Activated CD4-positive, alpha-beta T cell treated with anti-CD3 and anti-CD28 coated beads for 1 hour (primary cell): ENCODE measurements around the gene MEX3D.
"Not testable (repeated sequence)": the region's sequence is repeated elsewhere in the genome, so short reads cannot be mapped to it uniquely, and the experiment has no call there.

Experiments used
- DNase-seq: peaks from one replicate; pipeline ENCODE4 v3.0.0-alpha.2; 2020

MEX3D gene

DNA sequence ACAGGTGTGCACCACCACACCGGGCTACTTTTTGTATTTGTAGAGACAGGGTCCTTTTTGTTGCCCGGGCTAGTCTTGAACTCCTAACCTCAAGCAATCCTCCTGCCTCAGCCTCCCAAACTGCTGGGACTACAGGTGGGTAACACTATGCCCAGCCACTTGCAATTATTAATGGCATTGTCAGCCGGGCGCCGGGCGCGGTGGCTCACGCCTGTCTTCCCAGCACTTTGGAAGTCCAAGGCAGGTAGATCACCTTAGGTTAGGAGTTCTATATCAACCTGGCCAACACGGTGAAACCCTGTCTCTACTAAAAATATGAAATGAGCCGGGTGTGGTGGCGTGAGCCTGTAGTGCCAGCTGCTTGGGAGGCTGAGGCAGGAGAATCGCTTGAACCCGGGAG lies 2.7 kb upstream of the MEX3D start:
- no peak for DNase-seq

DNA sequence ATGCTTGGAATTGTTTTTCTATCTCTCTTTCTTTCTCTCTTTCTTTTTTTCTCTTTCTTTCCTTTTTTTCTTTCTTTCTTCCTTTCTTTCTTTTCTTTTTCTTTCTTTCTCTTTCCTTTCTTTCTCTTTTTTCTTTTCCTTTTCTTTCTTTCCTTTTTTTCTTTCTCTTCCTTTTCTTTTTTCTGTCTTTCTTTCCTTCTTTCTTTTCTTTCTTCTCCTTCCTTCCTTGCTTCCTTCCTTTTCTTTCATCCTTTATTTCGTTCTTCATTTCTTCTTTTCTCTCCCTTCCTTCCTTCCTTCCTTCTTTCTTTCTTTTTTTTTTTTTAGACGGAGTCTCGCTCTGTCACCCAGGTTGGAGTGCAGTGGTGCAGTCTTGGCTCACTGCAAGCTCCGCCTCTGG lies 1.9 kb upstream of the MEX3D start:
- DNase-seq: no peak

DNA sequence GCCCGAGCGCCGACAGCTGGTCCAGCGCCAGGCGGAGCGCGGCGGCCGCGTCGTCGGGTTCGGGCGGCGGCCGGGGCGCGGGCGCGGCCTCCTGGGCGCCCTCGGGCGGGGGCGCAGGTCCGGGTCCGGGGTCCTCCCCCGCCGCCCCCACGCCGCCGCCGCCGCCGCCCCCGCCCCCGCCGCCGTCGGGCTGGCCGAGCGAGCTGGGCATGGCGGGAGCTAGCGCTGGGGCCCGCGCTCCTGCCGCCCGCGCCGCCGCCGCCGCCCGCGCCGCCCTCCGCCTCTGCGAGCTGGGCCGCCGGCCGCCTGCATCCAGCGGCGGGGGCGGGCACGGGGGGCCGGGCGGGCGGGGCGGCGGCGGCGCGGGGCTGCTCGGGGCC lies 287 bp downstream of the MEX3D start:
- DNase-seq: no peak

DNA sequence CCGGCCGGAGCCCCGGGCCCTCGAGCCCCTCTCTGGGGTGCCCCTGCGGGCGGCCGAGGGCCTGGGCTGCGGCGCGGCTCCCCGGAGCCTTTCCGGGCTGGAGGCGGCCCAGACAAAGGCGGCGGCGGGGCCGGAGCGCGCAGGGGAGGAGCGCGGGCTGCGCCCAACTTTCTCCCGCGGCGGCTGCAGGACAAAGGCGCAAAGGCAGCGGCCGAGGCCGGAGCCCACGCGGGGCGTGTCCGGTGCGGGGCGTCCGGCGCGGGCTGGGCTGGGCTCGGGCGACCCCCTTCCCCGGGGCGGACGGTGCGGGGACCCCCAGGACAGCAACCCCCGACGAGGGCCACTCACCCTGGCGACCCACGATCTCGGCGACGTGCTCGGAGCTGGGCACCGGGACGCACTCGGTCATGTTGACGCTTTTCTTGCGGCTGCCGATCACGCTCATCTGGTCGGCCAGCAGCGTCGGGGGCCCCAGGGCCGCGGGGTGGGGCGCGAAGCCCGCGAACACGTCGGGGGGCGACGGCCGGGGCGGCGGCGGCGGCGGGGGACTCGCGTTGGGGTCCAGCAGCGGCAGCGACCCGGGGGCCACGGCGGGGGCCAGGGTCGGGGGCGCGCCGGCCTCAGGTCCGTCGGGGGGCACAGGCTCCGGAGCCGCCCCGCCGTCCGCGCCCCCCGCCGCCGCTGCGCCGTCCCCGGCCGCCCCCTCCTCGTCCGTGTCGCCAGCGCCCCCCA lies 843 bp downstream of the MEX3D start:
- no peak for DNase-seq

DNA sequence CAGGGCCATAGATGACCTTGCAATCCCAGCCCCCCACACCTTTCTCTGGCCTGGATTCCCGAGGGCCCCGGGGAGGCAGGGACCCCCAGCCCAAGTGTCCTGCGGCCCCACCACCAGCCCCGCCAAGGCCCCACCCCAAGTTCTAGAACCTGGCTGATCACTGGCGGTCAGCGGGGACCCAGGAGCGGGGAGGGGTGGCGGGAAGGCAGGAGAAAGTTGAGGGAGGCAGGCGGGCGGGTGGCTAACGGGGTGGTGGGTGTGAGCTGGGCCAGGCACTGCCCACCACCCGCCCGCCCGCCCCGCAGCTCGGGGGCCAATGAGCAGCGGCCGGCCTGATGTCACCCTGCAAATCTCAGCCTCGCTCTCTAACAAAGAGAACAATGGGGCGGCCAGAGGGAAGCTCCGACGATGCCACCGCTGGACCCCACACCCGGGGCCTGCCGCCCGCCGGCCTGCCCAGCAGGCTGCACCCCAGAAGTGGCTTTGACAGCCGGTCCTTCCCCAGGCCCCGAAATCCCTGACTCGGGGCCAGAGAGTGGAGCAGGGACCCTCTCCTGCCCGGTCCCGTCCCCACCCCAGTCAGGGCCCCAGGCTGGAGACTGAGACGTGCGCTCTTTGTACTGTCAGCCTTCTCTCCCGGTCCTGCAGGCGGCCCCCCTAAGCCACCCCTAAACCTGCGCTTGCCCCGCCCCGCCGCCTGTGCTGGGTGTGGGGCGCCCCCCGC lies 1.6 kb downstream of the MEX3D start:
- no peak for DNase-seq

DNA sequence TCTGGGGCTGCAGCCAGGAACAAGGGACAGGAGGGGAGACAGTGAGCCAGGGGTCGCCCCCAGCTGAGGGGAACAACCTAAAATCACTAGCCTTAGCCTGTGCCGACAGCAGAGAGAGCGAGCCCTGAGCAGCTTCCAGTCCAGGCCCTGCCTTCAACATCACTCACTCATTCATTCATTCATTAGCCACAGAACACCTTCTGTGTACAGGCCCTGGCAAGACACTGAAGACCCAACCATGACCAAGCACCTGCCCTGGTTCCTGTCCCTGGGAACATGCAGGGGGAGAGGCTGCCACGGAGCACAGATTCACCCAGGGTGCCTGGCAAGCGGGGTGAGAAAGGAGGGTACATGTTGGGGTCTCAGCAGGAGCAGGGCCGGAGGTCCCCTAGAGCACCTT lies 4.9 kb downstream of the MEX3D start:
- no peak for DNase-seq

DNA sequence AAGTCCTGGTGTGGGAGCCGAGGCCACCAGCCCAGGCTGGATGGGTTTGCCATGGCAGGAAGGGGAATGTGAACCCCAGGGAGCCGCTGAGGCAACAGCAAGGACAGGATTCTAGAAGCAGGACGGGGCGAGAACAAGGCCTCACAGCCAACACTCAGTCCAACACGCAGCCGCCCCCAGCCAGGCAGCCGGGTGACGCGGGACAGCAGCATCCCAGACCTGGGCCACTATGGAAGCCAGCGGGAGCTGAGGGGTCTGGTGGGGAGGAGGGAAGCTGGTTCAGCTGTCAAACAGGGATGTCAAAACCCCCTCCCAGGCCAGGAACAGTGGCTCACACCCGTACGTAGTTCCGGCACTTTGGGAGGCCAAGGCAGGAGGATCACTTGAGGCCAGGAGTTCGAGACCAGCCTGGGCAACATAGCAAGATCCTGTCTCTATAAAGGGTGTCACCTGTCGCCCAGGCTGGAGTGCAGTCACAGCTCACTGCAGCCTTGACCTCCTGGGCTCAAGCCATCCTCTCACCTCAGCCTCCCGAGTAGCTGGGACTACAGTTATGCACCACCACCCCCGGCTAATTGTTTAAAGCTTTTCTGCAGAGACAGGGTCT lies 6.8 kb downstream of the MEX3D start:
- DNase-seq: no peak

DNA sequence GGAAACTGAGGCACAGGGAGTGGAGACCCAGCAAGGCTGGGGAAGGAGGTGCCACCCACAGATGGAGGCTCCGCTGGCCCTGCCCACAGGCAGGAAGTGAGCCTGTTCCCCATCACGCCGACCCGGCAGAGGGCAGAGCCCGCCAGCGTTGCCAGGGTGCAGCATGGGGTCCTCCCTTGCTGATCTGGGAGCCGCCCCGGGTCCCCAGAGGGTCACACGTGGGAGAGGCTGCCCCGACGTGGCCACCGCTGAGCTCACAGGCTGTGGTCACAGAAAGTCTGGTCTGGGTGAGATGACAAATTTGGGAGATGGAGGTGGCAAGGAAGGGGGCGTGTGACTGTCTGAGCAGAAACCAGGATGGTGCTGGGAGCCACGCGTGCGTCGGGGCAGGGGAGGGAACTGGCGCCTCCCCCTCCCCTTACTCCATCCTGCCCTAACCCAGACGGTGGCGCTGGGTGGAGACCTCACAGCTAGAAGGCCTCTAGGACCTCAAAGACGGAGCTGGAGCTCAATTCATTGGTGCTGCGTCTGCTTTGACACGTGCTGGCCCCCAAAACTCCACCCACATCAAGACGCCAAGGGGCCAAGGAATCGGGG lies 7.7 kb downstream of the MEX3D start:
- no peak for DNase-seq

DNA sequence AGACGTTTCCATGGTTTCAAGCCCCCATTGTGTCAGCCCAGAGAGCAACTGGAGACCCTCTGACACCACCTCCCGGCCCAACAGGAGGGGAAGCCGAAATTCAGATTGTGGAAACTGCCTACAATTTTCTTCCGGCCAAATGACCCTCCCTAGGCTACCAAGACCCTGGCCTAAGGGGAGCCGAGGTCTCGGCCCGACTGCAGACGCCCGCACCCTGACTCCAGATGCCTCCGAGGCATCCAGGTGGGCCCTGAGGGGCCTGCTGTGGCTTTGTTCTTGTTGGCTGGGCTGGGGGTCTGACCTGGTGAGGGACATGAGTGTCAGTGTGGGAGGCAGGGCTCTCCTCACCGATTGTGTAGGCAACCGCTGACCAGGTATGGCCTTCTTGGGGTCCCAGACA lies 9.6 kb downstream of the MEX3D start:
- no peak for DNase-seq

DNA sequence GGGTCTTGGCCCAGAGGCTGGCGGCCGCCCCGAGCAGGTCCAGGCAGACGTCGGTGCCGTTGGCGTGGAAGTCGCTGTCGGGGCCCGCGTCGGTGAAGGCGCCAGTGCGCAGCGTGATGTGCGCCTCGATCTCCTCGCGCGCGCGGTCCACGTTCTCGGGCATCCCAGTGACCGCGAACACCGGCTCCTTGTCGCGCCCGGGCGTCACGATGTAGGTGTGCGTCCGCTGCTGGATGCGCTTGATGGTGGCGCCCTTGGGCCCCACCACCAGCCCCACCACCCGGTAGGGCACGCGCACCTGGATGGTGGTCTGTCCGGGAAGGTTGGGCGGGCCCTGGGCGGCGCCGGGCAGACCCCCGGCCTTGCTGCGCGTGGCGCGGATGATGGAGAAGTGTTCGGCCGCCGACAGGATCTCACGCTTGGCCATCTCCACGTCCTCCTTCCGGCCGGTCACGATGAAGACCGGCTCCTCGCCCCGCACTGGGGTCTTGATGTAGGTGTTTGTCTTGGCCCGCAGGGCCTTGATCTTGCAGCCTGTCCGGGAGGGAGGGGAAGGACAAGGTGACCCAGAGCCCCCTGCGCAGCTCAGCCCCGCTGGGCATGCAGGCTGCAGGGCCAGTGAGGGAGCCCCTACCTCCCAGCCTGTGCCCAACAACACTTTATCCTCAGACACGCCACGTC lies 11.6 kb downstream of the MEX3D start:
- DNase-seq: no peak

DNA sequence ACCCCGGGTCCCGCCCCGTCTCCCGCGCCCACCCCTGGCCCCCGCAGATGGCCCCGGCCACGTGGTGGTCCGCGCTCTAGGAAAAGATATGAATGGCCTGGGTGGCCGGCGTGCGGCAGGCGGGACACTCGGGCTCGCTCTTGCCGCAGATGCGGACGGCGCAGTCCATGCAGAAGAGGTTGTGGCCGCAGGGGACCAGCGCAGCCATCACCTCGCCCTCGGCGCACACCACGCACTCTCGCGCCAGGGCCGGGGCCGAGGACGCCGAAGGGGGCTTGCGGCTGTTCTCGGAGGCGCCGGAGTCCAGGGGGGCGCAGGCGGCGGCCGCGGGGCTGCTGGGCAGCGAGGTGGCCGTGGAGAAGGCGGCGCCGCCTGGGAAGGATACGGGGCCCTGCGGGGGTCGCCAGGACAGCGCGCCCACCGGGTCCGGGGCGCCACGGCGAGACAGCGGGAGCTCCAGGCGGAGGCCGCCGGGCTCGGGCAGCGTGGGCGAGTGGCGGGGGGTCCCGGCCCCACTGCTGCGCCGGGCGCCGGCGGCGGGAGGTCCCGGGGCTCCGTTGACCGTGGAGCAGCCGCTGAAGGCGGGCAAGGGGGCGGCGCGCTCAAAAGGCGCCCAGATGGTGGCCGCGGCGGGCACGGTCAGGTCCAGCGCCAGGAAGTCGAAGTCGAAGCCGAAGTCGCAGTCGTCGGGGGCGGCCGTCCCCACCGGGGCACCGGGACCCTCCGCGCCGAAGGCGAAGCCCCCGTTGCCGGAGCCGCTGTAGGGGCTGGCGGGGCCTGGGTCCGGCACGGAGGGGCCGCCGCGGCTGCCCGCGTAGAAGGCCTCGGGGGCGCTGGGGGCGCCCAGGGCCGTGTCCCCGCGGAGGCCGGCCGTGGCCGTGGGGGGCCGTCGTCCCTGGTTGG lies 12.4 kb downstream of the MEX3D start:
- no peak for DNase-seq

DNA sequence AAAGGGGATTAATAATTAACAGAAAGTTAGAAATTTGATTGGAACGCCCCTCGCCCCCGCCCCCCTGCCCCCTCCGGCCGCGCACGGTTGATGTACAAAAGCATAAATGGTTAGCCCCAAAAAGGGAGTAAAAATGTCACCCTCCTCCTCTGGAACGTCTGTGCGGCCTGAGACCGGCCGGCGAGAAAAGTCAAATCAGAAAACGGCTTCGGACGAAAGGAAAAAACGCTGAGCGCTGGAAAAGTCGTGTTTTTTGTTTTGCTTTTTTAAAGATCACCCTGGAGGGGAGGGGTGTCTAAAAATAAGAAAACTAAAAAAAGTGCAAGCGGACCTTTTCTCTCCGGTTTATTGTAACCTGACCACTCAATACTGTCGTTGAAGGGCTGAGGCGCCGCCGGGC lies 13.2 kb downstream of the MEX3D start:
- no peak for DNase-seq

DNA sequence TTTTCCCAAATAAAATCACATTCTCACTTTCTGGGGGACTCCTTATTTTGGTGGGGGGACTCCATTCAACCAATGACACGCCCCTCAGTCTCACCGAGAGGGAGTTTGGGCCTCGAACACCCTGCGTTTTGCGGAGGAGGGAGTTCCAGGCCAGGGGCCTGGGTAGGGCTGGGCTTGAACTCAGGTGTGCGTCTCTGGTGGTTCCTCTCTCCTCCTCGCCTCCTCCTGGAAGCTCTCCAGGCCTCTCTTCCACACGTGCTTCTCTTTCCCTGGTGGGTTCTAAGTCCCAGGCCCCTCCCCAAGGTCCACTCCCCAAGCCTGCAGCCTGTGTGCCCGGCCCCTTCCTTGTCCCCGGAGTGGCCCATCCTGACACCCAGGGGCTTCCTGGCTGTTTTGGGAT lies 14.7 kb downstream of the MEX3D start:
- no peak for DNase-seq

DNA sequence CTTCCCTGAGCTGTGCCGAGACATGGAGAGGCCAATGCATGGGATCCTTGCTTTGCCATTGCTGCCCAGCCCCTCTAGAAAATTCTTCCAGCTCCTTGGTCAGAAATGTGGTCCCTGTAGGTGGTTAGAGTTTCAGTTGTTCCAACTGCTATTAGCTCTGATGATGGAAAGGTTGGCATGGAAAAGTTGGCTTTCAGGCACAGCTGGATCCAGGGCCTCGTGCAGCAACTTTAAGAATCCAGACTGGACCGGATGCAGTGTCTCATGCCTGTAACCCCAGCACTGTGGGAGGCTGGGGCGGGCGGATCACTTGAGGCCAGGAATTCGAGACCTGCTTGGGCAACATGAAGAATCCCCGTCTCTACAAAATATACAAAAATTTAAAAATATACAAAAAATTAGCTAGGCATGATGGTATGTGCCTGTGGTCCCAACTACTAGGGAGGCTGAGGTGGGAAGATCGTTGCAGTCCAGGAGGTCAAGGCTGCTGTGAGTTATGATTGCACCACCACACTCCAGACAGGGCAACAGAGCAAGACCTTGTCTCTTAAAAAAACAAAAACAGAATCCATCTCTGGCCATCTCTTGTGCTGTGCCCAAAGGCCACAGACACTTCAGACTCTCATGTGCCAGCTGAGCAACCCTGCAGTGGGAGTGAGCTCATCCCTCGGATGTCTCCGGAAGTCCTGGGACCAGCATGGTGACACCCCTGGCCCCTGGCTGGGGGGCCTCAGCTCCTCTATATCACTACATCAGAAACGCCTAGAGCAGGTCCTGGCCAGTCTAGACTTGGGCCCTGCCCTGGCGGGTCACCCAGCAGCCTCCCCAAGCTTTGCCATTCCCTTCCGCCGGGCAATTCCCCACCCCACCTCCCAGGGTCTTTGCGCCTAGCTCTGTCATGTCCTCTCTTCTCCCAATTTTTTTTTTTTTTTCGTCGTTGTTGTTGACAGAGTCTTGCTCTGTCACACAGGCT lies 16.8 kb downstream of the MEX3D start:
- DNase-seq: no peak

DNA sequence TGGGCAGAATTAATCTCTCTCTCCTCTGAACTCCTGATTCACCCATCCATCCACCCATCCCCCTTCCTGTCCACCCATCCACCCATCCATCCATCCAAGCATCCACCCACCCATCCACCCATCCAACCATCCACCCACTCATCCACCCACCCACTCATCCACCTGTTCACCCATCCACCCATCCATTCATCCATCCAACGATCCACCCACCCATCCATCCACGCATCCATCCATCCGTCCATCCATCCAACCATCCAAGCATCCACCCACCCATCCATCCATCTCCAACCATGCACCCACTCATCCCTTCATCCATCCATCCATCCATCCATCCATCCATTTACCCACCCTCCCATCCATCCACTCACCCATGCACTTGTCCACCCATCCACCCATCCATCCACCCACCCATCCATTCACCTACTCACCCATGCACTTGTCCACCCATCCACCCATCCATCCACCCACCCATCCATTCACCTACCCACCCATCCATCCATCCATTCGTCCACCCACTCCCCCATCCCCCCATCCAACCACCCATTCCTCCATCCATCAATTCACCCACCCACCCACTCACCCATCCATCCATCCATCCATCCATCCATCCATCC lies 18.7 kb downstream of the MEX3D start:
- DNase-seq: no peak

DNA sequence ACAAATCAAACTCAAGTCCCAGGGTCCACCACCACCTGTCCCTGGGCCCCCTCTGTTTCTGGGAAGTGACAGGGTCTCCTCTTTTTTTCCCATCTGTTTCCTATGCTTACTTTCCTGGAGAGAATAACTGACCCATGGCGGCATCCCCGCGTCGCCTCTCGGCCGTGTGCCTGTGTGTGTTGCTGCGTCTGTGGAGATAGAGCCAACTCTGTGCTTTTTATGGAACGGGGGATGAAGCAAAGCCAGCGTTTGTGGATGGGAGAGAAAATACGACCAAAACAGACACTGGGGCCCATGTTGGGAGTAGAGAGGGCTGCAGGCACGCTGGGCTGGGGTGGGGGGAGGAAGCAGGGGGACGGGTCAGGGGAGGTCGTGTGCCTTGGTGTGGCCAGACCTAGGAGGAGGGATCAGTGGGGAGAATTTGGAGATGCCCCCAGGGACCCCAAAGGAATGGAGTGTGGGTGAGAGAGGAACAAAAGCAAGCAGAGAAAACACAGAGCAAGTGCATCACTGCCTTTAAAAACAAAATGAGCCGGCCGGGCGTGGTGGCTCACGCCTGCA lies 27.7 kb downstream of the MEX3D start:
- DNase-seq: no peak

DNA sequence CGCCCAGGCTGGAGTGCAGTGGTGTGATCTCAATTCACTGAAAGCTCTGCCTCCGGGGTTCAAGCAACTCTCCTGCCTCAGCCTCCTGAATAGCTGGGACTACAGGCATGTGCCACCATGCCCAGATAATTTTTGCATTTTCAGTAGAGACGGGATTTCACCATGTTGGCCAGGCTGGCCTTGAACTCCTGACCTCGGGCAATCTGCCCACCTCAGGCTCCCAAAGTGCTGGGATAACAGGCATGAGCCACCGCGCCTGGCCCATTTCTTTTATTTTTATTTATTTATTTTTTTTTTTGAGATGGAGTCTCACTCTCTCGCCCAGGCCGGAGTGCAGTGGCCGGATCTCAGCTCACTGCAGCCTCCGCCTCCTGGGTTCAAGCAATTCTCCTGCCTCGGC lies 28.4 kb downstream of the MEX3D start:
- DNase-seq: not testable (repeated sequence)

DNA sequence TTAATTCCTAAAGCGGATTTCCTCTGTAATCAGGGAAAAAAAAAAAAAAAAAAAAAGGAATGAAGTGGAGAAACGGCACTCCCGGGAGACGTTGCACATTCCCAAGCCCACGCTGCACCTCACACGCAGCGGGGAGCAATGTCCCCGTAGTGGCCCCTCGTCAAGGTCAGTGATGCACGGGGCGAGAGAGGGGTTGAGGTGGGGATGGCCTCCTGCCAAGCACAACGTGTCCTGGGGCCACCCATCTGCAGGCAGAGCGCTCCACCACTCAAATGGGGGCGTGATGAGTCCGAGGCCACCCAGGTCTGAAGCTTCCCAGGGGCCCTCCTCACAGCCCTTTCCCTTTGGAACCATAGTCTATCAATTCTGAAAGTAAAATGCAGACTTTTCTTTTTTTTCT lies 29.1 kb downstream of the MEX3D start:
- no peak for DNase-seq

DNA sequence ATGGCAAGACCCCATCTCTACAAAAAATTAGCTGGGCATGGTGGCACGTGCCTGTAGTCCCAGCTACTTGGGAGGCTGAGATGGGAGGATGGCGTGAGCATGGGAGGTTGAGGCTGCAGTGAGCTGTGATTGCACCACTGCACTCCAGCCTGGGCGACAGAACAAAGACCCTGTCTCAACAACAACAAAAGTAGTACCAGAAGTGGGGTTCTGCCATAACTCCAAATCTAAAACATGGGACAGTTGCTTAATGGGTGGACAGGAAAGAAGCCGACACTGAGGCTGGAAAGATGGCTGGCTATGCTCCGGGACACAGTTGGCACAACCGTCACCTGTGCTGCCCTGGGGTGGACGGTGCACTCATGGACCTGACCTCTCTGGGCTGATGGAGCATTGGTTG lies 32.4 kb downstream of the MEX3D start:
- DNase-seq: not testable (repeated sequence)

DNA sequence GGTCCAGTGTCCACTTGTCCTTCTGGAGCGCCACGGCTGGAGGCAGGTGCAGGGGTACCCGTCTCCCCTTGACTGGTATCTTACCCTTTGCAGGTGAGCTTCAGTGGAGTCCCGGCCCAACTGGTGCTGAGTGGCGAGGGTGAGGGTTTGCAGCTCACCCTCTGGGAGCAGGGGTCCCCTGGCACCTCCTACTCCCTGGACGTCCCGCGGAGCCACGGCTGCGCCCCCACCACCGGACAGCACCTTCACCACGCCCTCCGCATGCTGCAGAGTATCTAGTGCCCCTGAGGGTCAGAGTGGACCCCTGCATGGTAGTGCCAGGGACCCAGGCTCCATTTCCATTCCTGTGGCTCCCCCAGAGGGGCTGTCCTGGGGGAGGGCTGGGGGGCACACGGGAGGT lies 33.2 kb downstream of the MEX3D start:
- no peak for DNase-seq
